HG03196 (cell line): ENCODE data around the gene TNFRSF19.
"Not testable (repeated sequence)": the region's sequence is repeated elsewhere in the genome, so short reads cannot be mapped to it uniquely, and the experiment has no call there.

Experiments
- ATAC-seq: cut with Tn5 transposase; IDR thresholded peaks from one replicate; pipeline ENCODE4 v1.9.1; 2021; ENCODE audit not compliant: unreplicated experiment

Gene TNFRSF19

DNA sequence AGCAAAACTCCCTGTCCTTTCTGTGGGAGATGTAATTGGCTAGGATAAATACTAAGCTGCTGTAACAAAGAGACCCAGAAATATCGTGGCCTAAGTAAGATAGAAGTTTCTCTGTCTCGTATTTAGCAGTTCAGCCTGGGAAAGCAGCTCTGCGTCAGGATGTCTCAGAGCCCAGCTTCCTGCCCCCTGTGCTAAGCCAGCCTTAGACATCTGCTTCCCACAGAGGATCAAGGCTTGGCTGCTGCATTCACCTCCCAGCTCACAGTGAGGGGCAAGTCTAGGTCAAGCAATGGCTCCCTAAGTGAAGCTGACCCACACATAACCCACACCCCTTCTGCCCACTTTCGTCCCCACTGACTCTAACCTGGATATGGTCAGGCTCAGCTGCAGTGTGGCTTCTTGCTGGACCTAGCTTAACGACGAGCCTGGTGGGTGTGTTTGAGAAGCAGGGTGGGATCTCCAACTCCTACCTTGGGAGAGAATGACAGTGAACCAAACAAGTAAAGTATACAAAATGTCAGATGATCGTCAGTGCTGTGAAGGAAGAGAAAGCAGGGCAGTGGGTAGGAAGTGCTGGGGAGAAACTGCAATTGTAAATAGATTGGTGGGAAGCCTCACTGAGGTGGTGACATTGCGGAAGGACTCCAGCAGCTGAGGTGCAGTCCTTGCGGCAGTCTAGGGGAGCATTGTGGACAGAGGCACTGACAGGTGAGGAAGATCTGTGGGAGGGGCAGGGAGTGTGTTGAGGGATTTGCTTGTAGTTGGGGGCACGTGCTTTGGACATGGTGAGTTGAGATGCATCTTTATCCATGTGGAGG, 82.9 kb downstream of the TNFRSF19 start:
- ATAC-seq, result no peak

DNA sequence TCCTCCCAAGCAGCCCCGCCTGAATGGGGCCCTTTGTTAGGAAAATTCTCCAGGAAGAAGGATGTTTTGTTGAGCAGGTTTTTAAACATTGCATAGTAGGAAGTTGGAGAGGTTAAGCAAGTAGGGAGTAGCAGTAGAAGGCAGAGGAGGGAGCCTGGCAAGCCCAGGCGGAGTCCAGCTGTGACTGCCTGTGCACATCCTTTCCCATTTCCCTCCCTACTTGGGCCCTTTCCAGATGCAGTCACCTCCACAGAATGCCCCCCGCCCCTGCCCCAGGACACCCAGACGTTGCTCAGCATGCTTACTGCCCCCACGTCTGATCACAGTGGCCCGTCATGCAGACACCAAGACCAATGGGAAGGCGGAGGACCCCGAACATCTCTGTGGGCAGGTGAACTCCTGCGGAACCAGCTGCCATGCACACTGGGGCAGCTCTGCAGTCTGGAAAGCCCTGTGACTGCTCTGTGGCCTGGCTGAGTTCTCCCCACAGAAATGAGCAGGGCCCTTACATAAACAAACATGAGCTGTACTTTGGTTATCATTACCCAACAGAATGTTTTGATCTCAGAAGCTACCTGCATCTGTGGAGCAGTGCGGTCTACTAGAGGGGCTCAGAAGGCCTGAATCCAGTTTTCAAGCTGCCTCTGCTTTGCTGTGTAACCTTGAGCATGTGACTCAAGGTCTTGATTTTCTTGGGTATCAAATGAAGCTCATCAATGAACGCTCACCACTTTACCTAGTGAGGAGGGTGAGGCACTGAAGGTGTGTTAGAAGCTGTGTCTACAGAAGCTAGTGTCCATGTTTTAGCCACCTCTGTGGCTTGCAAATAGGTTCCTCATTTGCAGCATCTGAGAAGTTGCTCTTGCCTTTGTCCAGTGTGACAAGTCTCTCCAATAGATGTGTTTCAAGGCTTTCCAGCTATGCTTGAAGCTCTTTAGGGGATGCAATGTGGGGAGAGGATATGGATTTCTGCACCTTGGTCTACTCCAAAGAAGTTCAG, 84.2 kb downstream of the TNFRSF19 start:
- ATAC-seq, result no peak

DNA sequence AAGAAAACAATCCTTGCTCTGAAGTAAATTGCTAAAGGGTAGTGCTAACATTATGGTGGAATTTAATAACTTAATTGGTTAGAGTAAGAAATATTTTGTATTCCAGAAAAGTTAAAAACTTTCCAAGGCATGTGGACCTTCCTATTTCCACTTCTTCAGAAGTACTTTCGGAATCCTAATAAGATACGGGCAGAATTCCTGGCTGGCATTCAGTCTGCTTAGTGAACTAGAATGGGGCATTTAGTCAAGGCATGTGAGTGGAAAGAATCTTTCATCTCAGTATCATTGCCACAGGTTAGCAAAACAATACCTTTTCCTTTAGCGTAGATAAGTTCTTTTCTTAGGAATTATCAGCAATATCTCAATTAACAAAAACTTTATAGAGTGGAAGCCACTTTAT, 85.1 kb downstream of the TNFRSF19 start:
- no peak for ATAC-seq

DNA sequence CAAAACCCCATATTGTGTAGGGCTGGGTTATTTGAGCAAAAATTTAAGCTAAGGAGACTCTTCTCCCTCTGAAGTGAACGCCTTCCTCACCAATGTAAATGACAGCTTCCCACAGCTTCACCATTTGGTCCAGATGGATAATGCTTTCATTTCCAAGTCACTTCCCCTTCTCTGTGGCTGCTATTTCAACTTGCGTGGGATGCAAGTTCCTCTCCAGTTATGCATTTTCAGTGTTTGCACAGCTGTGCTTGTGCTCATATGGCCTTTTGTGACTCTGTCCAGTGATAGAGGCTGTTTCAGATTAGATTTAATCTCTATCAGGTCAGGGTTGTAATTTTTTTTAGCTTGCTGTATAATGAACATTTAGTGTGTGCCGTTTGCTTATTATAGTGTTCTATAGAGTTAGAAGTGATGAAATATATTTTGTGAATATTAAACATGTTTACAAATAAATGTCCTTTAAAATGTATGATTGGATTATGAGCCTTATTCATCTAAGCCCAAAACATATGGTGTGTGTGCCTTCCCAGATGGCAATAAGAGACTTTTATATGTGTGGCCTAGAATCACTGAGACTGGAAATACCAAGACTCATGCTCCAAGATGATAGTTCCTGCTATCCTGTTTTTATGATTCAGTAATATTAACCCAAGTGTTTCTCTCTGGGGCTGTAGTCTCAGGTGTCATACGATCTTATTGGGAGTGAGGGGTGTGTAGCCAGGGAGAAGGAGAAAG, 86.6 kb downstream of the TNFRSF19 start:
- no peak for ATAC-seq

DNA sequence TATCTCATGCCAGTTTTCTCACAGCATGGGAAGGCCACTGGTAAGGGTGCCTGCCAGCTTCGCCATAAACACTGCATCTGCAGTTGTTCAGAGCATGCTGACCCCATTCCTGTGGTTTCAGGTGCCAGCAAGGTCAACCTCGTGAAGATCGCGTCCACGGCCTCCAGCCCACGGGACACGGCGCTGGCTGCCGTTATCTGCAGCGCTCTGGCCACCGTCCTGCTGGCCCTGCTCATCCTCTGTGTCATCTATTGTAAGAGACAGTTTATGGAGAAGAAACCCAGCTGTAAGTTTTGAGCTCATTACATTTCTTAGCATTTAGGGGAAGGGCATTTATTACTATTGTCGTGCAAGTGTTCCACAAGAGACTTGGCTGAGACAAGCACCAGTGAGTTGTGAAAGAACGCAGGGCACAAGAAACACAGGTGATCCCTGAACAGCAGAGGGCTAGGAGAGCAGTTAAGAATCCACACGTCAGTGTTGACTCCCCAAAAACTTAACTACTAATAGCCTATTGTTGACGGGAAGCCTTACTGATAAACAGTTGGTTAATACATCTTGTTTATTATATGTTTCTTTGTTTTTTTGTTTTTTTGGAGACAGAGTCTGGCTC, 88.8 kb downstream of the TNFRSF19 start:
- no peak for ATAC-seq

DNA sequence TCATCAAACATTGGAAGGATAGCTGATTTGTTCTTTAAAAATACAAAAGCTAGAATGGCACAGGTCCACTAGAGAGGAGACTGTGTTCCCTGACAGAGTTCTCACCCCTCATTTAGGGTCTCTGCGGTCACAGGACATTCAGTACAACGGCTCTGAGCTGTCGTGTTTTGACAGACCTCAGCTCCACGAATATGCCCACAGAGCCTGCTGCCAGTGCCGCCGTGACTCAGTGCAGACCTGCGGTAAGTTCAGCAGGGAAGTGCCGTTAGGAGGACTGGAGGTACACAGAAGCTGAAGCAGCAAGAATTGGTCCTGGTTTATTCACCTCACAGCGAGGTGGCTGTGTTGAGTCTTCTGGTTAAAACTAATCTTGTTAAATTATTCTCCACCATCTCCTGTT, 90.0 kb downstream of the TNFRSF19 start:
- ATAC-seq, result no peak

DNA sequence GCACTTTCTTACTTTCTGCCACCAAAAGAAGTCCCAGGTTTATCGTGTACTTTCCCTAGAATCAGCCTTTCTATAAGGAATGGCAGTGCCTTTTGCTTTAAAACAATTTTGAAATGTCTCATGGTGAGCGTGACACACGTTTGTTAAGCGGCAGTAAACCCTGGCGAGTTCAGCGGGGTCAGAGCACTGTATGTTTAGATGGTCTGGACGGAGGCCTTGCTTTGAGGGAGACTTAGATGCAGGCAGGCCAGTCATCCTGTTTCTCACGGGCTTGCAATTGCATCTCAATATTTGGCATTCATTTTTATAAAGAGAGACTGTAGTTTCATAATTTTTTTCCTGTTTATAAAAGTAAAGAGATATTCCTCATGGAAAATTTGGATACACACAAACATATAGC, 96.4 kb downstream of the TNFRSF19 start:
- ATAC-seq, result no peak

DNA sequence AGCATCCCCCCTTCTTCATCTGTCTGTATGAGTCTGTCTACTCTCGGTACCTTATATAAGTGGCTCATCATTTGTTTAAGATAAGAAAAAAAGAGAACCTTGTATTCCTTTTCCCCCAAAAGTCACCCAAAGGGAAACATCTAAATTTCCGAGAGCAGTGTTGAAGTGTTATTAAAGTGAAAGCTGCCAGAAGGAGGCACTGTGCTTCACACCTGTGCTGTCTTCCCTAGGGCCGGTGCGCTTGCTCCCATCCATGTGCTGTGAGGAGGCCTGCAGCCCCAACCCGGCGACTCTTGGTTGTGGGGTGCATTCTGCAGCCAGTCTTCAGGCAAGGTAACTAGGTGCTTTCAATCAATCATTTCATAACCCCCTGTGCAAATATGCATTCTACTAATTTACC, 97.5 kb downstream of the TNFRSF19 start:
- no peak for ATAC-seq

DNA sequence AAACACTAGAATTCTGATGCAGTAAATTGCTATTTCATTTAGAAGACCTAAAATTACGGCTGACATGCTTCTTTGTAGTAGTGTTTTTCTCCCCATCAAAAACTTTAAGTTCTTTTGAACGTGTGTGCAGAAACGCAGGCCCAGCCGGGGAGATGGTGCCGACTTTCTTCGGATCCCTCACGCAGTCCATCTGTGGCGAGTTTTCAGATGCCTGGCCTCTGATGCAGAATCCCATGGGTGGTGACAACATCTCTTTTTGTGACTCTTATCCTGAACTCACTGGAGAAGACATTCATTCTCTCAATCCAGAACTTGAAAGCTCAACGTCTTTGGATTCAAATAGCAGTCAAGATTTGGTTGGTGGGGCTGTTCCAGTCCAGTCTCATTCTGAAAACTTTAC, 98.3 kb downstream of the TNFRSF19 start:
- ATAC-seq, result no peak

DNA sequence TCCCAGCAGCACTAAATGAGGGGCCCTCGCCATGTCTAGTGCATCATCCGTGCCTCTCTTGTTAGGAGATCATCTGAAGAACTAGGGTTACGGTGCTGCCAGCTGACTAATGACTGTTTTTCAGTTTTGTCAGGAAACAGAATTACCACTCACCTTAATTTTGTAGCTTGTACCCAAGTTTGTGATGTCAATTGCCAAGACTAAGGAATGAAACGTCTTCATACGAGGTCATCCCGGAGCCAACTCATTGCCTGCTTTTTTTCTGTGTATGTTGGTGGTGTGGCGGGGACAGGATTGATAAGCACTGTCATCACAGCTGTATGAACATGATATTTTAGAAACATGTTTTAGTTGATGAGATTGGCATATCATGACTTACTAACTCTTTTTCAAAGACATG, 100.6 kb downstream of the TNFRSF19 start:
- no peak for ATAC-seq

DNA sequence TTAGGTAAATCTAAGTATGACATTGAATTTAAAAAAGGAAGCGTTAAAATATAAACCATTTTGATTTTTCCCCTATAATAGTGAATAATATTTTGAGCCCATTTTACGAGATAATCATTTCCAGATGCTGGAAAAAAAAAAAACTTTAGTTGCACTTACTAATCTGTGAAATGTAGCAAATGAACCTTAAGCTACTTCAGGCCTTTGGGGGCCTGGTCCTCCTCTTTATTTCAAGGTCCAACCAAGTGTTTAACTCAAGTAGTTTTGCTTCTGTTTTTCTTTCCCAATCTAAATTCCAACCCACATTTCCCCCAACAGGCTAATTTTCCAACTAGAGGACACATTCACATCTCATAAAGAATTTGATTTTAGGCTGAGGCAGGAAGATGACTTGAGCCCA, 101.2 kb downstream of the TNFRSF19 start:
- no peak for ATAC-seq

DNA sequence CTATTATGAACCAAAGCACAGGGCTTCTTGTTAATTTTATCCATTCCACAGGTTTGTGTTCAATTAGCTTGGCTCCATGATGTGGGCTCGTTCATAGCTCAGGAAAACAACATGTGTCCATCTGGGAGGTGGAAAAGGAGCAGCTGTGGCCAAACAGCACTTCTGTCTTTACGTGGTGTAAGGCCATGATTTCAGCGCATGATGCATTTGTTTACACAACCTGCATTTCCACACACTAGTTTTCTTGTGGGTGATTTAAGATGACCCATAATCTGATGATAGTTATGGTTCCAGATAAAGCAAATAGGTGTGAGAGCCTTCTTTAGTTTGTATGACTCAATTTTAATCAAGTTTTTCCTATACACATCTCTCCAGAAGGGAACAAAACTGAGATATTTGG, 101.7 kb downstream of the TNFRSF19 start:
- ATAC-seq, result no peak

DNA sequence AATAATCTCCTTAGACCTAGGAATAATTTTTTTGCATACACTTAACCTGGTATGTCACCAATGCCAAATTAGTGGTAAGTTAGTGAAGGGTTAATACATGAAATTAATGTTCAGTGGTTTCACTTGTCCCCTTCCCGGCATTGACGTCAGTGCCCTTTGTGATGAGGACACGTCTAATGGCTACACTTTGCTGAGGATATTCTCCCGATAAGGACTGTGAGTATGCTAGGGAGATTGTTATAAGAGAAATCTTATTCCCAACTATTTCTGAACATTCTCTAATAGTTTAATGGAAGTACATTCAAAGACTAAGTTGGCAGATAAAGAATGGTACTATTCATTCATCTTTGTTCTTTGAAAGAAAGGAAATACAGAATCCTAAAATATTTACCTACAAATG, 102.4 kb downstream of the TNFRSF19 start:
- ATAC-seq, result no peak

DNA sequence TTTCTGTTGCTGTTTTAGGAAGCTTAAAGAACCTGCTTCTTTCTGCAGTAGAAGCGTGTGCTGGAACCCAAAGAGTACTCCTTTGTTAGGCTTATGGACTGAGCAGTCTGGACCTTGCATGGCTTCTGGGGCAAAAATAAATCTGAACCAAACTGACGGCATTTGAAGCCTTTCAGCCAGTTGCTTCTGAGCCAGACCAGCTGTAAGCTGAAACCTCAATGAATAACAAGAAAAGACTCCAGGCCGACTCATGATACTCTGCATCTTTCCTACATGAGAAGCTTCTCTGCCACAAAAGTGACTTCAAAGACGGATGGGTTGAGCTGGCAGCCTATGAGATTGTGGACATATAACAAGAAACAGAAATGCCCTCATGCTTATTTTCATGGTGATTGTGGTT, 103.1 kb downstream of the TNFRSF19 start:
- ATAC-seq, result no peak

DNA sequence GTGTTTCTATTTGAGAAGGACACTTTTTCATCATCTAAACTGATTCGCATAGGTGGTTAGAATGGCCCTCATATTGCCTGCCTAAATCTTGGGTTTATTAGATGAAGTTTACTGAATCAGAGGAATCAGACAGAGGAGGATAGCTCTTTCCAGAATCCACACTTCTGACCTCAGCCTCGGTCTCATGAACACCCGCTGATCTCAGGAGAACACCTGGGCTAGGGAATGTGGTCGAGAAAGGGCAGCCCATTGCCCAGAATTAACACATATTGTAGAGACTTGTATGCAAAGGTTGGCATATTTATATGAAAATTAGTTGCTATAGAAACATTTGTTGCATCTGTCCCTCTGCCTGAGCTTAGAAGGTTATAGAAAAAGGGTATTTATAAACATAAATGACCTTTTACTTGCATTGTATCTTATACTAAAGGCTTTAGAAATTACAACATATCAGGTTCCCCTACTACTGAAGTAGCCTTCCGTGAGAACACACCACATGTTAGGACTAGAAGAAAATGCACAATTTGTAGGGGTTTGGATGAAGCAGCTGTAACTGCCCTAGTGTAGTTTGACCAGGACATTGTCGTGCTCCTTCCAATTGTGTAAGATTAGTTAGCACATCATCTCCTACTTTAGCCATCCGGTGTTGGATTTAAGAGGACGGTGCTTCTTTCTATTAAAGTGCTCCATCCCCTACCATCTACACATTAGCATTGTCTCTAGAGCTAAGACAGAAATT, 103.8 kb downstream of the TNFRSF19 start:
- no peak for ATAC-seq

DNA sequence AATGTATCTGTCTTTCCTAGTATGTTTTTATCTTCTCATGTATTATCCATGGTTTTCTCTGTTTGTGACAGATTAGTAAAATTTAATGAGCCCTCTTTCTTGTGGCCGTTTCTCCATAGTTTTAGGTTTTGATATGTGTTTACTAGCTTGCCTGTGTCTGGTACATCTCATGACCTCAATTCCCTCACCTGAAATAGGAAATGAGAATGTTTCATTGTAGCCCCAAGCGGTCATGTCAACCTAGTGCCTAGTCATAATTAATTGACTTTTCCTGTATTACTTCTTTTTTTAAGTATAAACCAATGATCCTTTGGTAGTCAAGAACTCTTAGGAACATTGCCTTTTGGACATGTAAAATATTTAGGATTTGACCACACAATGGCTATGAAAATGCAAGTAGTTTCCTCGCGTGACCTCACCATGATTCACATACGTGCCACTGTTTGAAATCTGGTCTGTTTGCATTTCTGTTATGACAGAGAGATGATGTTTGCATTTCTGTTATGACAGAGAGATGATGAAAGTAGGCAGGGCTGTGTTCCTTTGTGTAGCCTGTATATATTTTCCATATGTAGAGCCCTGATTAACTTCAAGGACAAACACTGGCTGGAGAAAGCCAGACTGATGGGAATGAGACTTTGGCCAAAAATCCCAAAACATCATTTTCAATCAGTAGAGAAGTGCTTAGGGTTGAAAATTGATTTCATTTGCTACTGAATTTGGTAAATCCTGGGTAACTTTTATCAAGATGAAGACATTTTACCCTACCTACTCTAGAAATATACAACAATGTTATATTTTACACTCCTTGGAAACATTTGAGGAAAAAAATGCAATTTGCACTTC, 104.8 kb downstream of the TNFRSF19 start:
- ATAC-seq, result no peak

DNA sequence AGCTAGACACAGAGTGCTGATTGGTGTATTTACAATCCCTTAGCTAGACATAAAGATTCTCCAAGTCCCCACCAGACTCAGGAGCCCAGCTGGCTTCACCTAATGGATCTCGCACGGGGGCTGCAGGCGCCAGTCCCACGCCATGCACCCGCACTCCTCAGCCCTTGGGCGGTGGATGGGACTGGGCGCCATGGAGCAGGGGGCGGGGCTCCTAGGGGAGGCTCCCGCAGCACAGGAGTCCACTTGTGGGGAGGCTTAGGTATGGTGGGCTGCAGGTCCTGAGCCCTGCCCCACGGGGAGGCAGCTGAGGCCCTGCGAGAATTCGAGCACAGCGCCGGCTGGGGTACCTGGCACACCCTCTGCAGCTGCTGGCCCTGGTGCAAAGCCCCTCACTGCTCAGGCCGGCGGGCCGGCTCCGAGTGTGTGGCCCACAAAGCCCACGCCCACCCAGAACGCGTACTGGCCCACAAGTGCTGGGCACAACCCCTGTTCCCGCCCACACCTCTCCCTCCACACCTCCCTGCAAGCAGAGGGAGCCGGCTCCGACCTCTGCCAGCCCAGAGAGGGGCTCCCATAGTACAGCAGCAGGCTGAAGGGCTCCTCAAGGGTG, 107.6 kb downstream of the TNFRSF19 start:
- ATAC-seq, result not testable (repeated sequence)

DNA sequence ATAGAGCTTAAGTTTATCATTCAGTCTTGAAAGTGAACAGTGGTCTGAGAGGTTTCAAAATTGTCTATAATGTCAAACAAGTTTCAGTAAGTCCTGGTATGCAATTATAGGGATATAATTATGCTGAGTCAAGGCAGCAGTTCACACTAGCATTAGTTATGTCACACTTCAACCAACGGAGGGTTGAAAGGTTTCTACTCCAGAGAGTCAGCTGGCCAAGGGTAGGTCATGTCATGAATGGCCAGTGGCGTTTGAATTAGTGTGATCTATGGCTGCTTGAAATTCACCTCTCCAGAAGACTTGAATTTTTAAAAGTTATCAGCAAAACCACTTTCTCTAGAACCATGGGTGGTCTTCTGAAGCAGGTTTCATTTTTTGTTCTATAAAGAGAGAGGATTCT, 108.6 kb downstream of the TNFRSF19 start:
- ATAC-seq, result no peak

DNA sequence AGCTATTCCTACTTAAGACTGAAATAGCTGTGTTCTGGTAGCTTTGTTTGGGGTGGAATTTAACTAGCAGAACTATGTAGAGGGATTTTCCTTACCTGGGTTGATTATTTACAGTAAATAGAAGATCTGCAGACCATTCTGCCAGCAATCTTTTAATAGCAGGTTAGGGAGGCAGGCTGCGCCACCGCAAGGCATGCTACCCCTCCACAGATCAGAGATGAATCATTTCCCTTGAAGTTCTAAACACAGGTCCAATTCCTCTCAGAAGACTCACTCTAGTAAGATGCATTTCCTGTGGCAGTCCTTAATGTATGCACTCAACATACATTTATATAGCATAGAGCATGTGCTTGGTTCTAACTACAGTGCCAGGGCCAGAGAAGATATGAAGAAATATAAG, 109.0 kb downstream of the TNFRSF19 start:
- no peak for ATAC-seq
